ENCODE results near the gene EFNA5.

- no peak for TF ChIP-seq CTCF (IDR thresholded peaks at IDR 0.05)
- TF ChIP-seq ZFX (IDR thresholded peaks at IDR 0.05; ENCODE audit: borderline replicate concordance) = no peak
Observed at GRCh38 chr5:107373549-107374263, 297.0 kb downstream of the EFNA5 start.

All from 22Rv1 (cell line).